Endodermal cell (in vitro differentiated cells): ENCODE results near the gene USP31. TPM values are rescaled to one million over a fixed set of nuclear protein-coding genes. Genes with fewer than 3 reads are reported as not detected.

ENCODE experiments used
- DNase-seq: peaks from one replicate; pipeline ENCODE4 v3.0.0-alpha.2; 2017
- H3K27ac ChIP-seq: 2 replicates; pipeline ENCODE4 v1.5.1; 2013; ENCODE audit warnings: mild to moderate bottlenecking, low read depth, low read length, moderate library complexity
- H3K27me3 ChIP-seq: 2 replicates; pipeline ENCODE4 v1.6.1; 2013; ENCODE audit warnings: mild to moderate bottlenecking, low read length, moderate library complexity; ENCODE audit not compliant: insufficient read depth, control insufficient read depth, poor library complexity, severe bottlenecking
- H3K36me3 ChIP-seq: 2 replicates; pipeline ENCODE4 v1.7.0; 2013; ENCODE audit warnings: mild to moderate bottlenecking, low read length, moderate library complexity; ENCODE audit not compliant: control insufficient read depth, insufficient read depth
- H3K4me1 ChIP-seq: one replicate; pipeline ENCODE4 v1.7.0; 2013; ENCODE audit warnings: low read length; ENCODE audit not compliant: control insufficient read depth, insufficient read depth
- H3K4me3 ChIP-seq: 2 replicates; pipeline ENCODE4 v1.5.1; 2013; ENCODE audit warnings: mild to moderate bottlenecking, low read length, moderate library complexity
- H3K9ac ChIP-seq: 2 replicates; pipeline ENCODE4 v1.6.1; 2013; ENCODE audit warnings: mild to moderate bottlenecking, low read length, moderate library complexity; ENCODE audit not compliant: poor library complexity, severe bottlenecking; ENCODE audit errors: extremely low read depth
- H3K9me3 ChIP-seq: 2 replicates; pipeline ENCODE4 v1.6.1; 2013; ENCODE audit warnings: mild to moderate bottlenecking, low read length, moderate library complexity; ENCODE audit not compliant: control insufficient read depth
- H3K27ac Mint-ChIP-seq: 2 replicates; pipeline ENCODE4 v1.8.0; 2020; ENCODE audit warnings: mixed read lengths
- H3K27me3 Mint-ChIP-seq: 2 replicates; pipeline ENCODE4 v1.8.0; 2021; ENCODE audit warnings: mild to moderate bottlenecking, mixed read lengths; ENCODE audit not compliant: insufficient read depth
- H3K36me3 Mint-ChIP-seq: 2 replicates; pipeline ENCODE4 v1.8.0; 2020; ENCODE audit warnings: low read depth, mixed read lengths
- H3K4me1 Mint-ChIP-seq: 2 replicates; pipeline ENCODE4 v1.8.0; 2020; ENCODE audit warnings: mixed read lengths
- H3K4me3 Mint-ChIP-seq: 2 replicates; pipeline ENCODE4 v1.8.0; 2020; ENCODE audit warnings: mild to moderate bottlenecking, moderate library complexity, mixed read lengths
- H3K9me3 Mint-ChIP-seq: 2 replicates; pipeline ENCODE4 v1.8.0; 2020; ENCODE audit warnings: mild to moderate bottlenecking, mixed read lengths
- WGBS, 2 experiments: methylation state at CpG; one replicate each; pipeline versions ENCODE4 v1.1.5 to v1.1.7; 2013; ENCODE audit warnings: missing lambda C conversion rate in 2 of 2, mixed read lengths in 1 of 2; ENCODE audit not compliant: insufficient coverage in 1 of 2, insufficient read length in 1 of 2; 5-methylcytosine and 5-hydroxymethylcytosine counted together
- total RNA-seq, 2 donors: library from RNA; stranded (reverse); fragmentation: NEBNext Ultra II Directional in 1 of 2; extraction: Animal tissue kit (Norgen Biotek cat#: 25700) in 1 of 2; gene quantifications; 2 replicates in 1 of 2; 3 replicates in 1 of 2; pipeline ENCODE4 v1.2.1, GENCODE V29; 2021
- TF ChIP-seq, protein P1 (sequence below): fragments of 200-600 bp; sonication (generic); conservative IDR thresholded peaks from 2 replicates; pipeline ENCODE4 v1.5.0; 2021; ENCODE audit warnings: antibody characterized with exemption, mild to moderate bottlenecking

USP31 gene
- total RNA-seq, 2 donors from 2014 or later = 19.9 to 22.1 TPM

DNA sequence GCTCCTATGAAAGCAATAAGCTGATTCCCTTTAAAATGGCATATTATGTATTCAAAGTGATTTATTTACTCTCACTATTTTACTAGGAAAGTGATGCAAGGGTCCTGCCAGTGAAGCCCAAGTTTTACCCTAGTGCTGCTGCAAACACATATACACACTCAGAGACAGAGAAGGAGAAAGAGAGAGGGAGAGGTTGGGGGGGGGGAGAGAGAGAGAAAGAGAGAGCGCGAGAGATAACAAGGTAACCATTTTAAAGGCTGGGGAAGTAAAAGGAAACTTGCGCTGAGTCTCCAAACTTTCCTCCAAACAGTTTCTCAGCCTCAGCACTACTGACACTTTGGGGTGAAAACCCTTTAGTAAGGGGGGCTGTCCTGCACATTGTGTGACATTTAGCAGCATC lies 5.9 kb downstream of the USP31 start:
- H3K4me3 Mint-ChIP-seq = no peak overlapping the region
- H3K4me1 Mint-ChIP-seq = peaks cover 43% of the 10 kb centered on the region
- peaks cover 2% of the 10 kb centered on the region for H3K36me3 Mint-ChIP-seq
- H3K9ac ChIP-seq = no peak overlapping the region
- H3K27ac ChIP-seq = no peak overlapping the region
- TF ChIP-seq, protein P1, sequence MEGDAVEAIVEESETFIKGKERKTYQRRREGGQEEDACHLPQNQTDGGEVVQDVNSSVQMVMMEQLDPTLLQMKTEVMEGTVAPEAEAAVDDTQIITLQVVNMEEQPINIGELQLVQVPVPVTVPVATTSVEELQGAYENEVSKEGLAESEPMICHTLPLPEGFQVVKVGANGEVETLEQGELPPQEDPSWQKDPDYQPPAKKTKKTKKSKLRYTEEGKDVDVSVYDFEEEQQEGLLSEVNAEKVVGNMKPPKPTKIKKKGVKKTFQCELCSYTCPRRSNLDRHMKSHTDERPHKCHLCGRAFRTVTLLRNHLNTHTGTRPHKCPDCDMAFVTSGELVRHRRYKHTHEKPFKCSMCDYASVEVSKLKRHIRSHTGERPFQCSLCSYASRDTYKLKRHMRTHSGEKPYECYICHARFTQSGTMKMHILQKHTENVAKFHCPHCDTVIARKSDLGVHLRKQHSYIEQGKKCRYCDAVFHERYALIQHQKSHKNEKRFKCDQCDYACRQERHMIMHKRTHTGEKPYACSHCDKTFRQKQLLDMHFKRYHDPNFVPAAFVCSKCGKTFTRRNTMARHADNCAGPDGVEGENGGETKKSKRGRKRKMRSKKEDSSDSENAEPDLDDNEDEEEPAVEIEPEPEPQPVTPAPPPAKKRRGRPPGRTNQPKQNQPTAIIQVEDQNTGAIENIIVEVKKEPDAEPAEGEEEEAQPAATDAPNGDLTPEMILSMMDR = no peak
- no peak overlapping the region for H3K27ac Mint-ChIP-seq
- 100% methylated on average over 1 of the region's 3 CpGs; no CpG with 5 or more reads in 1 of the 2 experiments for WGBS, 2 experiments
- no peaks in the 10 kb centered on the region for H3K27me3 ChIP-seq
- H3K9me3 Mint-ChIP-seq = no peaks in the 10 kb centered on the region
- H3K36me3 ChIP-seq = no peaks in the 10 kb centered on the region
- H3K9me3 ChIP-seq = no peaks in the 10 kb centered on the region
- no peaks in the 10 kb centered on the region for H3K27me3 Mint-ChIP-seq
- no peak overlapping the region for H3K4me3 ChIP-seq
- H3K4me1 ChIP-seq = peaks cover 20% of the 10 kb centered on the region
- no peak for DNase-seq

DNA sequence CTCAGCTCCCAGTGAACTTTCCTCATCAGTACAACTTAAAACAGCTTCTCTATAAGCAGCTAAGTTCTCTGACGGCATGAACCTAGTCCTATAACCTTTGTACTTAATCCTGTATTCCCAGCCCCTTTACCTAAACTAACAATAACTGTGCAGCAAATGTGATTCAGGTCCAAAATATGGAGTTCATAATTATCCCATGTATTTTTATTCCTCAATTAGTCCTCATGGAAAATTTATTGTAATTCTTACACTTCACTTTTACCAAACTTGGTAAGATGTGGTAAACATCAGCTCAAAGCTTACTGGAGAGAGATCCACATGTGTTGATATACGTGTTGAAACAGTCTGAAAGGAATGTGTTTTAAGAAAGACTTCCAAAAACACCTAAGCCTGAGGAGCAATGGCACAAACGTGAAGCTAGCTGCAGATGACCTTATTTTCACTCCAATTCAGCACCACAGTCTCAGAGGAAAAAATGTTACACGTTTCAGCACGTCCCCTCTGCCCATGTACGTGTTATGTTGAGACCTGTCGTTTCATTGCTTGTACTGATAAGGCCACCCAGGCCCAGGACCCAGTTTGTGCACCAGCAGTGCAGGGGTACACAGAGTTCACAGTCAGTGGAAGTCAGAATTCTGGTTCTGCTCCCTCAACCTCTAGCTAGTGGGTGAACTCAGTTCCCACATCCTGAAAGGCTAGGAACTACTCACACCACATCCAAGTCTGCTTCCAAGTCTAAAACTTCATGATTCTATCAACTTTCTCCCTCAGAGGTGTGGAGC lies 7.1 kb downstream of the USP31 start:
- peaks cover 6% of the 10 kb centered on the region for H3K36me3 Mint-ChIP-seq
- Histone ChIP-seq H3K9ac (no peak overlapping the region), H3K27me3 (no peaks in the 10 kb centered on the region), H3K36me3 (no peaks in the 10 kb centered on the region), H3K27ac (no peak overlapping the region), H3K4me3 (no peak overlapping the region), H3K4me1 (peaks cover 20% of the 10 kb centered on the region), H3K9me3 (peaks cover 2% of the 10 kb centered on the region)
- no peak for DNase-seq
- no peak overlapping the region for H3K27ac Mint-ChIP-seq
- no peaks in the 10 kb centered on the region for H3K27me3 Mint-ChIP-seq
- TF ChIP-seq, protein P1 = no peak
- H3K4me1 Mint-ChIP-seq = peaks cover 36% of the 10 kb centered on the region
- no peaks in the 10 kb centered on the region for H3K9me3 Mint-ChIP-seq
- WGBS, 2 experiments = 89 to 93% methylated on average over 7 of the region's 7 CpGs
- no peak overlapping the region for H3K4me3 Mint-ChIP-seq

GRCh38 chr16:23141500-23141899 lies 7.8 kb downstream of the USP31 start:
- Histone ChIP-seq H3K9ac (no peak overlapping the region), H3K27me3 (no peaks in the 10 kb centered on the region), H3K9me3 (peaks cover 7% of the 10 kb centered on the region), H3K4me3 (no peak overlapping the region), H3K36me3 (no peaks in the 10 kb centered on the region), H3K4me1 (peaks cover 18% of the 10 kb centered on the region), H3K27ac (no peak overlapping the region)
- H3K4me1 Mint-ChIP-seq = peaks cover 30% of the 10 kb centered on the region
- H3K27me3 Mint-ChIP-seq = no peaks in the 10 kb centered on the region
- H3K27ac Mint-ChIP-seq = no peak overlapping the region
- H3K9me3 Mint-ChIP-seq = no peaks in the 10 kb centered on the region
- H3K4me3 Mint-ChIP-seq = no peak overlapping the region
- peaks cover 8% of the 10 kb centered on the region for H3K36me3 Mint-ChIP-seq
- no peak for DNase-seq
- TF ChIP-seq, protein P1 = no peak
- whole genome bisulfite sequencing, 2 experiments = 93 to 100% methylated on average over 3 to 5 of the region's 6 CpGs
